Panc1 (cell line): ENCODE measurements around the gene VSIG10L2. TPM values are rescaled to one million over a fixed set of nuclear protein-coding genes. Genes with fewer than 3 reads are reported as not detected.

Source experiments
- ATAC-seq: fragments of 200-7000 bp; cut with Tn5 transposase; 2 replicates; pipeline ENCODE4 v1.9.1; 2020; ENCODE audit warnings: mild to moderate bottlenecking, moderate library complexity
- BruUV-seq: library from RNA; stranded (reverse); fragments of 400-500 nt; replicated peaks from 2 replicates; lab custom pipeline; 2021; lab: Mats Ljungman, UMichigan
- CTCF ChIA-PET: fragments of 300-600 bp; sonication (Branson Sonifier 250); formaldehyde crosslinking; loops from one replicate; lab custom pipeline; 2022; ENCODE audit warnings: antibody characterized with exemption; lab: Charles Lee
- POLR2A ChIA-PET: fragments of 300-600 bp; sonication (Branson Sonifier 250); formaldehyde crosslinking; loops from one replicate; lab custom pipeline; 2022; ENCODE audit warnings: antibody characterized with exemption; lab: Charles Lee
- DNase-seq: peaks from one replicate; pipeline ENCODE4 v3.0.0-alpha.2; 2010; ENCODE audit warnings: low read depth, low spot score
- H3K27ac ChIP-seq: 2 replicates; pipeline ENCODE4 v1.5.1; 2011; ENCODE audit warnings: mild to moderate bottlenecking, low read length, inconsistent platforms
- H3K27me3 ChIP-seq: fragments of 200-500 bp; sonication (Bioruptor generic); 2 replicates; pipeline ENCODE4 v1.6.0; 2014; ENCODE audit warnings: low read length, inconsistent platforms; ENCODE audit not compliant: control insufficient read depth, insufficient read depth
- H3K36me3 ChIP-seq: fragments of 200-500 bp; sonication (Bioruptor generic); 2 replicates; pipeline ENCODE4 v1.5.1; 2014; ENCODE audit warnings: inconsistent platforms, mild to moderate bottlenecking, low read length, moderate library complexity; ENCODE audit not compliant: control insufficient read depth, insufficient read depth
- H3K4me1 ChIP-seq: 2 replicates; pipeline ENCODE4 v1.5.1; 2011; ENCODE audit warnings: inconsistent platforms, mild to moderate bottlenecking, low read length, moderate library complexity; ENCODE audit not compliant: control insufficient read depth, insufficient read depth
- H3K4me3 ChIP-seq, 2 experiments: 2 replicates each; pipeline ENCODE4 v1.5.1; 2011 to 2012; ENCODE audit warnings: low read depth in 2 of 2, low read length in 2 of 2, mild to moderate bottlenecking in 2 of 2, inconsistent platforms in 1 of 2, moderate library complexity in 1 of 2
- H3K9me3 ChIP-seq: fragments of 200-500 bp; sonication (Bioruptor generic); 2 replicates; pipeline ENCODE4 v1.5.1; 2014; ENCODE audit warnings: low read depth, mild to moderate bottlenecking, inconsistent platforms, low read length, moderate library complexity; ENCODE audit not compliant: control insufficient read depth, insufficient read depth
- POLR2AphosphoS5 ChIP-seq: IDR thresholded peaks from 2 replicates; pipeline ENCODE4 v1.6.1; 2012; ENCODE audit warnings: mild to moderate bottlenecking, low read depth, low read length, moderate library complexity
- SIN3A ChIP-seq: IDR thresholded peaks from 2 replicates; pipeline ENCODE4 v1.6.1; 2012; ENCODE audit warnings: low read depth, mild to moderate bottlenecking, low read length, moderate library complexity, borderline replicate concordance; ENCODE audit not compliant: insufficient read depth
- TCF7L2 ChIP-seq: IDR thresholded peaks from 2 replicates; pipeline ENCODE4 v1.6.1; 2011; ENCODE audit warnings: mild to moderate bottlenecking, low read depth, low read length, inconsistent platforms
- in situ Hi-C: cut with HindIII; loops from 2 replicates; pipeline ENCODE4 v1.10.0; 2016; ENCODE audit warnings: low sequenced_read_pairs, low pct_unique_long_range_greater_than_20kb
- intact Hi-C: fragments of 100-400 bp; cut with micrococcal nuclease; formaldehyde crosslinking; loops from one replicate; pipeline ENCODE4 v1.10.0; 2022; ENCODE audit not compliant: unreplicated experiment
- total RNA-seq: library from RNA; stranded (reverse); gene quantifications from one replicate; pipeline ENCODE4 v1.2.1, GENCODE V29; 2021; ENCODE audit not compliant: unreplicated experiment
- TF ChIP-seq, protein P1 (sequence below): fragments of 450-650 bp; IDR thresholded peaks from 2 replicates; pipeline ENCODE4 v1.5.1; 2017; ENCODE audit warnings: mild to moderate bottlenecking
- TF ChIP-seq, protein P2 (sequence below), 2 experiments: IDR thresholded peaks; 2 replicates each; pipeline ENCODE4 v1.6.1; 2011 to 2012; ENCODE audit warnings: low read depth in 2 of 2, control low read depth in 1 of 2, low read length in 1 of 2, mild to moderate bottlenecking in 1 of 2, moderate library complexity in 1 of 2; ENCODE audit not compliant: insufficient read depth in 1 of 2

The VSIG10L2 gene
- total RNA-seq, 1 experiment from 2014 or later: not detected

DNA sequence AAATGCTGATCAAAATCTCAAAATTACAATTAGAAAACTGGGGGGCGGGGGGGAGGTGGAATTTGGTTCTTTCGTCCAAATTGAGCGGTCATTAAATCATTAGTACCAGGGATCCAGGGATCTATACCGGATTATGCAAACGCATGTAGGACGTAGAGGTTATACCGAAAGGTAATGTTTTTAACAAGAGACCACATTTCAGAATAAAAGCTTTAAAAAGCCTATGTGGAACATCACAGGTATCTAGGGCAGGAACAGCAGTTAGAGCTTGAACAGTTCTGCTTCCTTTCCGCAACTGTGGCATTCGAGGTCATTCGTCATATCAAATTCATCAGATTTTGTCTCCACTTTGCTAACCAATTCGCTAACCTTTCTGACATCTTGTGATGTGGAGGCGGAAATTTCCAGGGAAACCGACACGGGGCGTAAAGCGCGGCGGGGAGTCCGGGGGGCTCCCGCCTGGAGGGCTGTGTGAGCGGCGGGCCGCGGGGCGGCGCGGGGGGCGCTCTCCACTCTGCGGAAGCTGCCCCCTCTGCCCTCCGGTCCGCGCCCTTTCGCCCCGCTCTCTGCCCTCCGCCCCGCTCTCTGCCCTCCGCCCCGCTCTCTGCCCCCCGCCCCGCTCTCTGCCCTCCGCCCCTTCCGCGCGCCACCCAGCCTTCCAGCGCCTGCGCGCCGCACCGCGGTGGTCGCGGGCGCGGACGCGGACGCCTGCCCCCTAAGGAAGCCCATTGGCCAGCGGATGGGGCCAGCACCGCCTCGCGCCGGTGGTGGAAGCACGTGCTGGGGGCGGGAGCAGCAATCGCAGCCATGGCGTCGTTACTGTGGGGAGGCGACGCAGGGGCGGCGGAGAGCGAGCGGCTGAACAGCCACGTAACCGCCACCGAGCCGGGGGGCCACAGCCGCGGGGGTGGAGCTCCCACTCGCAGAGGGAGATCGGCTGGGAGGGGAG, 41.9 kb upstream of the VSIG10L2 start, which contains the start of gene DDX25:
DDX25 (plus strand) TSS at position 798 of the 949 bp plus-strand sequence; CDS start at position 808, 10 bp downstream.
- Histone ChIP-seq H3K27me3 (peaks cover 23% of the 10 kb centered on the region), H3K4me1 (0 out of 2 replicates have a peak, but pooled peaks cover 4% of the 10 kb centered on the region), H3K4me3 (peak within 1 kb of the TSS; percentile 87 to 97), H3K36me3 (peaks cover 13% of the 10 kb centered on the region), H3K9me3 (no peaks in the 10 kb centered on the region), H3K27ac (no peak within 1 kb of the TSS)
- in situ Hi-C loops: loop anchor here (25.0 kb wide), 1 partner anchor 183 kb away; no protein-coding TSS in a partner anchor
- CTCF ChIA-PET: no interaction called here
- ATAC-seq (no peak), DNase-seq (no peak)
- POLR2A ChIA-PET: interaction anchor here (0.5 to 0.7 kb wide), 2 partner anchors 19 to 81 kb away, joined by 3 read pairs; no protein-coding TSS in a partner anchor
- BruUV-seq: no TSS peak
- TF ChIP-seq, protein P1, sequence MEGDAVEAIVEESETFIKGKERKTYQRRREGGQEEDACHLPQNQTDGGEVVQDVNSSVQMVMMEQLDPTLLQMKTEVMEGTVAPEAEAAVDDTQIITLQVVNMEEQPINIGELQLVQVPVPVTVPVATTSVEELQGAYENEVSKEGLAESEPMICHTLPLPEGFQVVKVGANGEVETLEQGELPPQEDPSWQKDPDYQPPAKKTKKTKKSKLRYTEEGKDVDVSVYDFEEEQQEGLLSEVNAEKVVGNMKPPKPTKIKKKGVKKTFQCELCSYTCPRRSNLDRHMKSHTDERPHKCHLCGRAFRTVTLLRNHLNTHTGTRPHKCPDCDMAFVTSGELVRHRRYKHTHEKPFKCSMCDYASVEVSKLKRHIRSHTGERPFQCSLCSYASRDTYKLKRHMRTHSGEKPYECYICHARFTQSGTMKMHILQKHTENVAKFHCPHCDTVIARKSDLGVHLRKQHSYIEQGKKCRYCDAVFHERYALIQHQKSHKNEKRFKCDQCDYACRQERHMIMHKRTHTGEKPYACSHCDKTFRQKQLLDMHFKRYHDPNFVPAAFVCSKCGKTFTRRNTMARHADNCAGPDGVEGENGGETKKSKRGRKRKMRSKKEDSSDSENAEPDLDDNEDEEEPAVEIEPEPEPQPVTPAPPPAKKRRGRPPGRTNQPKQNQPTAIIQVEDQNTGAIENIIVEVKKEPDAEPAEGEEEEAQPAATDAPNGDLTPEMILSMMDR: peak; percentile 23; the same call in 1 of the 2 replicates
- no peak for TF ChIP-seq SIN3A
- intact Hi-C loops: no loop called here

DNA sequence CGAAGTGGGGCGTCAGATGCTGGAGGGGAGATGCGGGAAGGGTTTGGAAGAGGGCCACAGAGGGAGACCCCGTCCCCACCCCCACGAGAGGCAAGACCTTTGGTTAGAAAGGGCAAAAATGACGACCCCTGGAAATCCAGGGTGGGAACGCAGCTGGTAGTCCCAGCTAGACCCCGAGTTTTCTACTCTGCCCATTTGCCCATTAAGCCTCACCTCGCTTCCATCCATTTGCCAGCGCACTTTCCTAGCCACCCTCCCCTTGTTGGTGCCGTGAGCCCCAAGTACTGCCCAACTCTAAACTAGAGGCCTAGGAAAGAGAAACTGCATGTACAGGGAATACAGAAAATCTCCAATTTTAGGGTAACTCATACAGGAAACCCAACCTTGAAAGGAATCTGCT, 41.2 kb upstream of the VSIG10L2 start:
- Histone ChIP-seq H3K9me3 (no peaks in the 10 kb centered on the region), H3K4me3 (no peak overlapping the region), H3K36me3 (peaks cover 6% of the 10 kb centered on the region), H3K27me3 (peaks cover 26% of the 10 kb centered on the region), H3K4me1 (0 out of 2 replicates have a peak, but pooled peaks cover 3% of the 10 kb centered on the region), H3K27ac (no peak overlapping the region)
- in situ Hi-C loops (loop anchor here (25.0 kb wide), 1 partner anchor 183 kb away; no protein-coding TSS in a partner anchor), intact Hi-C loops (no loop called here)
- no TSS peak for BruUV-seq
- ChIA-PET POLR2A (no interaction called here), CTCF (no interaction called here)
- no peak for TF ChIP-seq POLR2AphosphoS5
- TF ChIP-seq SIN3A: no peak
- no peak for TF ChIP-seq TCF7L2
- TF ChIP-seq, protein P2, sequence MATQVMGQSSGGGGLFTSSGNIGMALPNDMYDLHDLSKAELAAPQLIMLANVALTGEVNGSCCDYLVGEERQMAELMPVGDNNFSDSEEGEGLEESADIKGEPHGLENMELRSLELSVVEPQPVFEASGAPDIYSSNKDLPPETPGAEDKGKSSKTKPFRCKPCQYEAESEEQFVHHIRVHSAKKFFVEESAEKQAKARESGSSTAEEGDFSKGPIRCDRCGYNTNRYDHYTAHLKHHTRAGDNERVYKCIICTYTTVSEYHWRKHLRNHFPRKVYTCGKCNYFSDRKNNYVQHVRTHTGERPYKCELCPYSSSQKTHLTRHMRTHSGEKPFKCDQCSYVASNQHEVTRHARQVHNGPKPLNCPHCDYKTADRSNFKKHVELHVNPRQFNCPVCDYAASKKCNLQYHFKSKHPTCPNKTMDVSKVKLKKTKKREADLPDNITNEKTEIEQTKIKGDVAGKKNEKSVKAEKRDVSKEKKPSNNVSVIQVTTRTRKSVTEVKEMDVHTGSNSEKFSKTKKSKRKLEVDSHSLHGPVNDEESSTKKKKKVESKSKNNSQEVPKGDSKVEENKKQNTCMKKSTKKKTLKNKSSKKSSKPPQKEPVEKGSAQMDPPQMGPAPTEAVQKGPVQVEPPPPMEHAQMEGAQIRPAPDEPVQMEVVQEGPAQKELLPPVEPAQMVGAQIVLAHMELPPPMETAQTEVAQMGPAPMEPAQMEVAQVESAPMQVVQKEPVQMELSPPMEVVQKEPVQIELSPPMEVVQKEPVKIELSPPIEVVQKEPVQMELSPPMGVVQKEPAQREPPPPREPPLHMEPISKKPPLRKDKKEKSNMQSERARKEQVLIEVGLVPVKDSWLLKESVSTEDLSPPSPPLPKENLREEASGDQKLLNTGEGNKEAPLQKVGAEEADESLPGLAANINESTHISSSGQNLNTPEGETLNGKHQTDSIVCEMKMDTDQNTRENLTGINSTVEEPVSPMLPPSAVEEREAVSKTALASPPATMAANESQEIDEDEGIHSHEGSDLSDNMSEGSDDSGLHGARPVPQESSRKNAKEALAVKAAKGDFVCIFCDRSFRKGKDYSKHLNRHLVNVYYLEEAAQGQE (IDR thresholded peaks at IDR 0.05; ENCODE audit: insufficient read depth in 1 of 2, low read depth in 2 of 2, low read length in 1 of 2): no peak
- TF ChIP-seq, protein P1: no peak
- ATAC-seq (no peak), DNase-seq (no peak)
